Testis (tissue), 2 donors: ENCODE measurements around the gene NBEA.

Experiments
- POLR2A ChIP-seq: fragments of 450-650 bp; IDR thresholded peaks from one replicate; pipeline ENCODE4 v1.6.1; 2017; ENCODE audit warnings: antibody characterized with exemption, mild to moderate bottlenecking, moderate library complexity
- TF ChIP-seq, protein P1 (sequence below), 3 experiments: fragments of 450-650 bp in 2 of 3; fragments of 200-600 bp in 1 of 3; sonication (generic) in 1 of 3; IDR thresholded peaks; one replicate each; pipeline ENCODE4 v1.5.1; 2016 to 2019; ENCODE audit warnings: antibody characterized with exemption in 3 of 3, mild to moderate bottlenecking in 2 of 3, moderate library complexity in 1 of 3

DNA sequence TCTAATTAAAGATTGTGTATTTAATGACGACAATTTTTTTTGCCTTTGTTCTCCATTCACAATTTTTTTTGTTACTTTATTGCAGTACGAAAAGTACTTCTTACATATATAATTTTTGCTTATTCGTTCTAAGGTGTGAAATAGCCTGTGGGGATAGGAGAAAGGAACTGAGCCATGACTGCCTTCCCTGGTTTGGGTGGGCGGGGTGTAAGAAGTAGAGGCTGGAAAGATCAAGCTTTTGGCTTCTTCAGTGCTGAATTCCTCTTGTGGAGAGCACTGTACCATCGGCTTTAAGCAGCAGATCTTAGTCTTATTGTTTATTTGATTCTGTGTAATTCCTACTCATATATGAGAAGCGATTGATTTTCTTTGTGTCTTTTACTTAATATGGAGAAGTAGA, 115.8 kb downstream of the NBEA start:
- TF ChIP-seq POLR2A, result no peak
- TF ChIP-seq, protein P1, sequence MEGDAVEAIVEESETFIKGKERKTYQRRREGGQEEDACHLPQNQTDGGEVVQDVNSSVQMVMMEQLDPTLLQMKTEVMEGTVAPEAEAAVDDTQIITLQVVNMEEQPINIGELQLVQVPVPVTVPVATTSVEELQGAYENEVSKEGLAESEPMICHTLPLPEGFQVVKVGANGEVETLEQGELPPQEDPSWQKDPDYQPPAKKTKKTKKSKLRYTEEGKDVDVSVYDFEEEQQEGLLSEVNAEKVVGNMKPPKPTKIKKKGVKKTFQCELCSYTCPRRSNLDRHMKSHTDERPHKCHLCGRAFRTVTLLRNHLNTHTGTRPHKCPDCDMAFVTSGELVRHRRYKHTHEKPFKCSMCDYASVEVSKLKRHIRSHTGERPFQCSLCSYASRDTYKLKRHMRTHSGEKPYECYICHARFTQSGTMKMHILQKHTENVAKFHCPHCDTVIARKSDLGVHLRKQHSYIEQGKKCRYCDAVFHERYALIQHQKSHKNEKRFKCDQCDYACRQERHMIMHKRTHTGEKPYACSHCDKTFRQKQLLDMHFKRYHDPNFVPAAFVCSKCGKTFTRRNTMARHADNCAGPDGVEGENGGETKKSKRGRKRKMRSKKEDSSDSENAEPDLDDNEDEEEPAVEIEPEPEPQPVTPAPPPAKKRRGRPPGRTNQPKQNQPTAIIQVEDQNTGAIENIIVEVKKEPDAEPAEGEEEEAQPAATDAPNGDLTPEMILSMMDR (IDR thresholded peaks at IDR 0.05), result no peak
